Left lobe of liver (tissue), 2 donors: ENCODE data around the gene CADM4. TPM values are rescaled to one million over a fixed set of nuclear protein-coding genes. Genes with fewer than 3 reads are reported as not detected.
A peak's percentile ranks its signal among the peaks of the same experiment; 100 is the strongest.
"Not testable (repeated sequence)": the region's sequence is repeated elsewhere in the genome, so short reads cannot be mapped to it uniquely, and the experiment has no call there.

Experiments used
- ATAC-seq: fragments of 200-7000 bp; cut with Tn5 transposase; one replicate; pipeline ENCODE4 v1.9.1; 2020; ENCODE audit warnings: mild to moderate bottlenecking, moderate library complexity
- DNase-seq: peaks from one replicate; pipeline ENCODE4 v3.0.0-alpha.2; 2020; ENCODE audit warnings: low spot score
- total RNA-seq: library from RNA; stranded (reverse); gene quantifications from one replicate; pipeline ENCODE4 v1.2.1, GENCODE V29; 2021
- donor health status: DM: no; HTN: no; CAD: no; lungs with moderate emphysema.
- donor health status: DM: no; HTN: yes; CAD: no.

CADM4 gene
- total RNA-seq, result 5.1 TPM

- peak; percentile 50 for DNase-seq
- peak; percentile 94 for ATAC-seq
Observed at GRCh38 chr19:43639519-43640423, at the start of gene CADM4. CADM4 (minus strand) TSS chr19:43639850; CDS start chr19:43639790, 60 bp downstream.

DNA sequence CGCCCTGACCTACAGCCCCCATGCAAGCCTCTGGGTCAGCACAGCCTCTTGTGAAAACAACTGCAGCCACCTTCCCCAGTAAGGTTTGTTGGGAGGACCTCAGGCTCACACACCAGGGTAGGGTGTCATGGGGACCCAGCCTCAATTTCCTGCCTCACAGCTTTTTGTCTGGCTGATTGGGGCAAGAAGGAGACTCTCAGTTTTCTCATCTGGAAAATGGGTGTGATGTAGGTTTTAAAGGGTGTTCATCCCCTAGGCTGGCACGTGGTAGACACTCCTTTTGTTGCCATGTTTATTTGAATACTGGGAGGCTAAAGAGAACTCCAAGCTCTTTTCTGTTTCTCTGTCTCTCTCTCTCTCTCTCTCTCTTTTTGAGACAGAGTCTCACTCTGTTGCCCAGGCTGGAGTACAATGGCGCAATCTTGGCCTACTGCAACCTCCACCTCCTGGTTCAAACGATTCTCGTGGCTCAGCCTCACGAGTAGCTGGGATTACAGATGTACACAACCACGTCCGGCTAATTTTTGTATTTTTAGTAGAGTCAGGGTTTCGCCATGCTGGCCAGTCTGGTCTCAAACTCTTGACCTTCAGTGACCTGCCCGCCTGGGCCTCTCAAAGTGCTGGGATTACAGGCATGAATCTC, 48.5 kb upstream of the CADM4 start:
- DNase-seq, result no peak
- no peak for ATAC-seq

GRCh38 chr19:43687660-43687997, 48.0 kb upstream of the CADM4 start:
- DNase-seq, result no peak
- ATAC-seq, result no peak

DNA sequence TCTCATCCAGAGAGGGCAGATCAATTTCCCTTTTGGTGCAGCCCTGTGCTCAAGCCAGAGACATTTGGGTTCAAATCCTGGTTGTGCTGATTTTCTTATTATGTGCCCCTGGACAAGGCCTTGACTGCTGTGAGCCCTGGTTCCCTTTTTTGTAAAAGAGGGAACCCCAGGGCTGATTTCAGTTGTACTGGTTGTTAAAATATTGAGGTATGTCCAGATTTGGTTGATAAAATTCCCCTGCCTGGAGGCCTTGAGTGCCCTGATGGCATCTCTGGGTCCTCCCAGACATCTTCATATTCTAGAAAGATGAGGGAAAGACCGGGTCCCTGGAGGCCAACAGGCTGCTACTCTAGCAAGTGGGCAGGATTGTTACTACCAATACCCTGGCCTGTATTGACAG, 44.7 kb upstream of the CADM4 start:
- ATAC-seq (no peak), DNase-seq (no peak)

- DNase-seq (no peak), ATAC-seq (no peak)
Observed at GRCh38 chr19:43683905-43684304, 44.3 kb upstream of the CADM4 start.

DNA sequence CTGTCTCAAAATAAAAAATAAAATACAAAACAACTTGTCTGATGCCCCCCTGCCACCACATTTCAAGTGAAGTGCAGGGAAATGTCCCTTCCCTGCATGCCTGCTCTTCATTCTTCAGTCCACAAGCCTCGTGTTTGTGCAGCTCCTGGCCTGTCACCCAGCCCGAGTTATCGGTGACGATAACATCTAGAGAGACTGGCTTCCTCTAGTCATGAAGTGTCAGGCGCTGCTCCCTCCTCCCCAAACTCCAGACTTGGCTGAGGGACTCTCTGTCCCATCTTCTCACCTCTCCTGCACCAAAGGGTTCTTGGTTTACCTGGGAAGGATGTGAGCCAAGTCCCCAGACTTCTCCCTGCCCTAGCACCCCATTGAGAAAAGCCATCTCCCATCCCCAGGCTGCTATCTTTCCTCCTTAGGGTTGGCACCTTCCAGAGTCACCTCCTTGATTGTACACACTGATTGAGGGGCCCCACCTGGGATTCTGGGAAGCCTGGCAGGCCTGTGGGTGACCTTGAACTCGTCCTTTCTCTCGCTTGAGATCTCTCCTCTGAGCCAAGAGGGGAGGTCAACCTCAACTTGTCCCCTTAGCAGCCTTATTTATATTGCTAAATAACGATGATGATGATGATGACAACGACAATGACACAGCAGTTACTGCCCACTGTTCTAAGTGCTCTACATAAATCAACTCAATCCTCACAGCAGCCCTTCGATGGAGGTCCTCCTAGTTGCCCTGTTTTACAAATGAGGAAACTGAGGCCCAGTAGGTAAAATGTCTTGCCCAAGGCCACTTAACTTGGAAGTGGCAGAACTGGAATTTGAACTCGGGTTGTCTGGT, 43.4 kb upstream of the CADM4 start:
- no peak for ATAC-seq
- no peak for DNase-seq

DNA sequence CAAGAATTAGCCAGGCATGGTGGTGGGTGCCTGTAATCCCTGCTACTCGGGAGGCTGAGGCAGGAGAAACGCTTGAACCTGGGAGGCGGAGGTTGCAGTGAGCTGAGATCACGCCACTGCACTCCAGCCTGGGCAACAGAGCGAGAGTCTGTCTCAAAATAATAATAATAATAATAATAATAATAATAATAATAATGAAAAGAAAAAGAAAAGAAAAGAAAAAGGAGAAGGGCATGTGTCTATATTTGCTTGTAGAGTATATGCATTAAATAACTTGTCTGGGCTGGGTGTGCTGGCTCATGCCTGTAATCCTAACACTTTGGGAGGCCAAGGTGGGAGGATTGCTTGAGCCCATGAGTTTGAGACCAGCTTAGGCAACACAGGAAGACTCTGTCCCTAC, 42.6 kb upstream of the CADM4 start:
- ATAC-seq, DNase-seq: not testable (repeated sequence)

DNA sequence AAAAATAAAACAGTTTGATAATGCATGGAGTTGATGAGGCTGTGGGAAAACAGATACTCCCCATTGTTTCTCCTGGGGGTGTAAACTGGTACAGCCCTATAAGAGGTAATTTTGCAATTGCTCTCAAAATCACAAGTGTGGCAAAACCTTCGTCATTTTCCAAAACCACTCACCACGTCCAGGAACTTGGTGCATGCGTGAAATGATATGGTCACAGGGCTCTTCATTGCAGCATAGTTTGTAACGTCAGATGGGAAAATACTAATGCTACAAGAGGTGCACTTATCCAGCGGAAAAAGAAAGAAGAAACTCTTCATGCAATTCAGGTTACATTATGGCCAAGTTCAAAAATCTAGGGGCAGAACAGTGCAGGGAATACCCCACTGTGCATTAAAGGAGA, 42.2 kb upstream of the CADM4 start:
- ATAC-seq, result no peak
- DNase-seq, result no peak

- DNase-seq (no peak), ATAC-seq (no peak)
Observed at GRCh38 chr19:43678512-43679261, 39.0 kb upstream of the CADM4 start.

DNA sequence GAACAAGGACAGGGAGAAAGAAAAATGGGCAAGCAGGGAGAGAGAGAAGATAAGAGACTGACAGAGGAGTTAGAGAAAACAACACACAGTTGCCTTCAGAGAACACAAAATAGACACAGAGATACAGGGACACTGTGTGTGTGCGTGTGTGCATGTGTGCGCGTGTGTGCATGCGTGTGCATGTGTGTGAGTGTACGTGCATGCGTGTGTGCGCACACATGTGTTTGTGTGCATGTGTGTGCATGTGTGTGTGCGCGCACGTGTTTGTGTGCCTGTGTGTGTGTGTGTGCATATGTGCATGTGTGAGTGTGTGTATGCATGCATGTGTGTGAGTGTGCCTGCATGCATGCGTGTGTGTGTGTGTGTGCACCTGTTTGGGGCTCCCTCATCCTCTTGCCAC, 36.3 kb upstream of the CADM4 start:
- ATAC-seq (no peak), DNase-seq (no peak)

GRCh38 chr19:43675269-43675879, 35.7 kb upstream of the CADM4 start:
- ATAC-seq, result no peak
- no peak for DNase-seq

- ATAC-seq (no peak), DNase-seq (no peak)
Observed at GRCh38 chr19:43674596-43674995, 34.9 kb upstream of the CADM4 start.

- no peak for DNase-seq
- peak; percentile 21 for ATAC-seq
Observed at GRCh38 chr19:43674183-43674582, 34.5 kb upstream of the CADM4 start.

DNA sequence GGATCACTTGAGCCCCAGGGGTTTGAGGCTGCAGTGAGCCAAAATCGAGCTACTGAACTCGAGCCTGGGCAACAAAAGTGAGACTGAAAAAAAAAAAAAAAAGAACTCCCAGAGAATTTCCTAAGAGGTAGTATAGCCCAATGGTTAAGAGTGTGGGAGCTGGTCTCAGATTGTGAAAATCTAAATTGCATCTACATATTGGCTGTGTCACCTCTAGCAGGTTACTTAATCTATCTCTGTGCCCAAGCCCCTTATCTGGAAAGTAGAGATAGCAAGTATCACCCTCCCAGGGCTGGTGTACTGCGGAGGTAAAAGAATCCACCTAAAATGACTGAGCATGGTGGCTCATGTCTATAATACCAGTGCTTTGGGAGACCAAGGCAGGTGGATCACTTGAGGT, 34.0 kb upstream of the CADM4 start:
- ATAC-seq, result no peak
- DNase-seq, result no peak

DNA sequence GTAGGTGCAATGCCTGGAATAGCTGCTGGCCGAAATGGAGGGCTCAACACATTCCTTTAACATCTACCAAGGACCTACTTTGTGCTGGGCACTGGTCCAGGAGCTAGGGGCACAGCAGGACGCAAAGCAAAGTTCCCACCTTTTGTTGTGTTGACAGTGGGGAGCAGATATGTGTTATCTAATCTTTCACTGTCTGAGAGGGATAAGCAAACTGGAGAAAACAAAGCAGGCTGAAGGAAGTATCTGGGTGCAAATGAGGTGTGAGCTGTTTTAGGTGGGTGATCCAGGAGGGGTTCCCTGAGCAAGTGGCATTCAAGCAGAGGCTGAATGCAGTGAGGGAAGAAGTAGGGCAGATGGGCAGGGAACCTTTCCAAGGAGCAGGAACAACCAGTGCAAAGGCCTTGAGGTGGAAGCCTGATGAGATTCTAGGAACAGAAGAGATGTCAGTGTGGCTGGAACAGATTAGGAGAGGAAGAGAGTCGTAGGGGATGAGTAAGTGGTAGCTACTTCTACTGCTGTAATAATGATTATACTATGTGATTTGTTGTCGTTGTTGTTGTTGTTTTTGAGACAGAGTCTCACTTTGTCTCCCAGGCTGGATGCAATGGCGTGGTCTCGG, 32.5 kb upstream of the CADM4 start:
- DNase-seq, result no peak
- ATAC-seq, result no peak

DNA sequence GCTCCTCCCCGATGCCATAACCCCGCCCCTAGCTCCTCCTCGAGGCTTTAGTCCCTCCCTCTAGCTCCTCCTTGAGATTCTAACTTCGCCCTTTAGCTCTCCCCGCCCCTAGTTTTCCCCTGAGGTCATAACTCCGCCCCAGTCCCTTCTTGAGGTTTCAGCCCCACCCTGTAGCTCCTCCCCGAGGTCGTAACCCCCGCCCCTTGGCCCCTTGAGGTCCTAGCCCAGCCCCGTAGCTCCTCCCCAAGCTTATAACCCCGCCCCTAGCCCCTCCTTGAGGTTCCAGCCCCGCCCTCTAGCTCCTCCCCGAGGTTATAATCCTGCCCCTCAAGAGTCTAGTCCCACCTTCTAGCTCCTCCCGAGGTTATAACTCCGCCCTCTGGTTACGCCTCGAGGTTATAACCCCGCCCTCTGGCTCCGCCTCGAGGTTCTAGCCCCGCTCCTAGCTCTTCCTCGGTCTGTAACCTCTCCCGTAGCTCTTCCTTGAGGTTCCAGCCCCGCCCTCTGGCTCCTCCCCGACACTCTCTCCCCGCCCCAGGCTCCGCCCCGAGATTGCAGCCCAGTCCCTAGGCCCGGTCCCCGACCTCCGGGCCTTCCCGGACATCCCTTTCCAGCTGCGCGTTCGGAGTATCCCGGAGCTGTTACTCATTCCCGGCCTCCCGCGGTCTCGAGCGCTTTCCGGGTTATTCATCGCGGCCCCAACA, 28.9 kb upstream of the CADM4 start:
- ATAC-seq, result peak; percentile 83
- DNase-seq, result peak; percentile 89

GRCh38 chr19:43667876-43668405, 28.3 kb upstream of the CADM4 start:
- DNase-seq, result no peak
- no peak for ATAC-seq

DNA sequence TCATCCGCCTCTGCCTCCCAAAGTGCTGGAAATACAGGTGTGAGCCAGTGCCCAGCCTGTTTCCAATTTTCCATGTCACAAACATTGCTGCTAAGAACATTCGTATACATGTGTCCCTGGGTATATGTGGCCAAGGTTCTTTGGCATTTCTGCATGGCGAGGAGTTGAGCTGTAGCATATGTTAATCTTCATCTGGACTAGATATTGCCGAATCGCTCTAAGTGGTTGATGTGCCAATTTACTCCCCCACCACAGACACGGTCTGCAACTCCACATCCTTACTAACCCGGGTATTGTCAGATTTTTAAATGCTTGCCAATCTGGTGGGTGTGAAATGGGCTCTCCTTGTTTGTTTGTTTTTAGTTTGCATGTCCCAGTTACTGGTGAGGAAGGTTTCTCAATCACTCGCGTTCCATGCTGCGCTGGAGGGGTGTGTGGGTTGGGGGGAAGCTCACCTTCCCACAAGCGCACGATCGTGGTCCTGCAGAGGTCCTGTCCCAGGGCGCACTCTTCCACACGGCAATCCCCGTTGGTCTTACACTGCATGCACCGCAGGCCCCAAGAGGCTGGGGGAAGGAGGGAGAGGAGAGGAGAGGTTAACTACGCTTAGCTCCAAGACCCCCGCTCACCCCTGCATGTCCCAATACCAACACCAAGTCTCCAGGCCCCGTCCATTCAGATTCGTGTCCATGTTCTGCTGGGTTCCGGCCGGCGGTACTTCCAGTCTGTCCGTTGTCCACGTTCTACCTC, 27.7 kb upstream of the CADM4 start:
- no peak for DNase-seq
- ATAC-seq, result no peak
